Retinal pigment epithelial cell (primary cell): ENCODE results near the gene GUCY1A2.
A peak's percentile ranks its signal among the peaks of the same experiment; 100 is the strongest.

ENCODE experiments used
- DNase-seq: peaks from one replicate; pipeline ENCODE4 v3.0.0-alpha.2; 2010; ENCODE audit warnings: low read depth
- H3K4me3 ChIP-seq: 2 replicates; pipeline ENCODE4 v1.5.1; 2011; ENCODE audit warnings: mild to moderate bottlenecking, low read length, control low read depth, moderate library complexity
- TF ChIP-seq, protein P1 (sequence below): conservative IDR thresholded peaks from 2 replicates; pipeline ENCODE4 v1.5.1; 2011; ENCODE audit warnings: low read depth, low read length, control low read depth, inconsistent platforms

GUCY1A2 gene

DNA sequence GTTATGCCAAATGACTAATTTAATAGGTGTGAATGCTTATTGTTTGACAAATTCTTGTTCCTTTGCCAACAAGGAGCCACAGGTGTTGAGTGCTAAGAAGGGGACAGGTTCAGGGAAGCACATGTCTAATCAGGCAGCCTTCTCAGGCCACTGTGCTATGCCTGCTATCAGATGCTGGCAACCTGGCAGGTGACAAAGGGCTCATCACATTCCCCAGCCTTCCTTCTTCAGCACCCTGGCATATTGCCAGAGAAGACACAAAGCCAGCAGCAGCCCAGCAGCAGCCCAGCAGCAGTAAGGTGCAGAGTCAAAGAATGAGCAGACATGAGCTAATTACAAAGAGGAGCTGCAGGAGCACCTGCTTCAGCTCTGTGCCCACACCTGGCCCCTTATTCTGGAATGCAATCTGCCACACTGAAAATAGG, 68.2 kb downstream of the GUCY1A2 start:
- no peak for DNase-seq
- no peak overlapping the region for H3K4me3 ChIP-seq
- TF ChIP-seq, protein P1, sequence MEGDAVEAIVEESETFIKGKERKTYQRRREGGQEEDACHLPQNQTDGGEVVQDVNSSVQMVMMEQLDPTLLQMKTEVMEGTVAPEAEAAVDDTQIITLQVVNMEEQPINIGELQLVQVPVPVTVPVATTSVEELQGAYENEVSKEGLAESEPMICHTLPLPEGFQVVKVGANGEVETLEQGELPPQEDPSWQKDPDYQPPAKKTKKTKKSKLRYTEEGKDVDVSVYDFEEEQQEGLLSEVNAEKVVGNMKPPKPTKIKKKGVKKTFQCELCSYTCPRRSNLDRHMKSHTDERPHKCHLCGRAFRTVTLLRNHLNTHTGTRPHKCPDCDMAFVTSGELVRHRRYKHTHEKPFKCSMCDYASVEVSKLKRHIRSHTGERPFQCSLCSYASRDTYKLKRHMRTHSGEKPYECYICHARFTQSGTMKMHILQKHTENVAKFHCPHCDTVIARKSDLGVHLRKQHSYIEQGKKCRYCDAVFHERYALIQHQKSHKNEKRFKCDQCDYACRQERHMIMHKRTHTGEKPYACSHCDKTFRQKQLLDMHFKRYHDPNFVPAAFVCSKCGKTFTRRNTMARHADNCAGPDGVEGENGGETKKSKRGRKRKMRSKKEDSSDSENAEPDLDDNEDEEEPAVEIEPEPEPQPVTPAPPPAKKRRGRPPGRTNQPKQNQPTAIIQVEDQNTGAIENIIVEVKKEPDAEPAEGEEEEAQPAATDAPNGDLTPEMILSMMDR = no peak

DNA sequence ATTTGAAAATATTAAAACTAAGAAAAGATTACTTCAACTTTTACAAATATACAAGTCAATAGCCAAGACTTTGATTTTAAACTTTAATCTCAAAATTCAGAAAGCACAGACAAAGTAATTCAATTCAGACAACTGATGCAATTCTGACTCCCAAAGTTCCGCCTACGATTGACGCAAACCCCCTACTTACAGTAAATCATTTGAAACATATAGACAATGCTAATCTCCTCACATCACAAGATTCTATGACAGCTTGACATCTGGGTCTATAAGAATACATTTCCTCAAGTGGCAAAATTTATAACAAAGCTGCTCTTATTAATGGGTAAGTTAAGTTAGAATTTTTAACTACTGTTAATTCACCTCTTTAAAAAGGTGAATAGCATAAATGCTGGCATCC, 75.2 kb downstream of the GUCY1A2 start:
- TF ChIP-seq, protein P1 = no peak
- no peak for DNase-seq
- H3K4me3 ChIP-seq = no peak overlapping the region

DNA sequence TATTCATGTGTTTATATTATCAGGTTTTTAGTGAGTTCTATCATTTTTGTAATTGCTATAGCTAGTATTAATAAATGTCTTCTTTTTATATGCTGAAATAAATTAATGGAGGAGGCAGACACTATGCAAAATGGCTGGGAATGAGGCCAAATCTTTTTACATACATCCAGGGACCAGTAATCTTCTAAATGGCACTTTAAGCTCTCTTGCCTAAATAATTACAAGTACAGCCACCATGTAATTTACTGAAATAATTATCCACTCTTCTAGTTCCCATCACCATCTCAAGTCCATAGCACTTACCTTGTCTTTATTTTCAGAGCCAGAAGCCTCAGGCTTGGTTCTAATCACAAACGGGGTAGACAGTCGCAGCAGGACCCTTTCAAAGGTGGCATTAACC, 79.1 kb downstream of the GUCY1A2 start:
- TF ChIP-seq, protein P1 = no peak
- DNase-seq = no peak
- no peak overlapping the region for H3K4me3 ChIP-seq

DNA sequence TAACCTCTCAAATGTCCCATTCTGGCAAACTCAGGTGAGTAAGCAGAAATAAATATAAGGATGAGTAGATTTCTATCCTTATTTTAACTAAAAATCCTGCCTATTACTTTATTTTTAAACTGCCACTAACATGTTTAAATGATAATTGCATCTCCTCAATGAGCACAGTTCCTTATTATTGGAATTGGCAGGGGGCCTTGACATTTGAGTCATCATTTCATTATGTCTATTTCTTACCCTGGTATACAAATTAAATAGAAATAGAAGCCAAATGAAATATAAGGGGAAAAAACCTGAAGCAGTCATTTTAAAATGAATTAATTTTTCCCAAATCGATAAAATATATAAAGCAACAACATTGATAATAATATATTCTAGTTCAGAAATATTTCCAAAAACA, 81.2 kb downstream of the GUCY1A2 start:
- no peak for DNase-seq
- H3K4me3 ChIP-seq = no peak overlapping the region
- TF ChIP-seq, protein P1 = no peak

DNA sequence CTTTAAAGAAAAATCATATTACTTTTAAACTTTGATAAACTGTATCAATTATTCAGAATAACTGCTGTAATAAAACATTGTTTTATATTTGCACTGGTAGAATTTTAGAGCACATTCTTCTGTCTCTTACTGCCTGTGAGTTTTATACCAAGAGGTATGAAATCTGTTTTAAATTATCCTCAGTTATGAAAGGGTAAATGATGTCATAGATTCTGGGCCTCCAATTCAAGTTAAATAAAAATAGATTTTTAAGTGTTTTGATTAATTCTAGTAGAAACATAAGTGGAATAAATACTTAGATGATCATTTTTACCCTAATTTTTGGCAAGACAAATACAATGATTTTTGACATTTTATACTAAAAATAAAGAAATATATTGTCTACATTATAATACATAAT, 93.0 kb downstream of the GUCY1A2 start:
- no peak for DNase-seq
- TF ChIP-seq, protein P1 = no peak
- no peak overlapping the region for H3K4me3 ChIP-seq

DNA sequence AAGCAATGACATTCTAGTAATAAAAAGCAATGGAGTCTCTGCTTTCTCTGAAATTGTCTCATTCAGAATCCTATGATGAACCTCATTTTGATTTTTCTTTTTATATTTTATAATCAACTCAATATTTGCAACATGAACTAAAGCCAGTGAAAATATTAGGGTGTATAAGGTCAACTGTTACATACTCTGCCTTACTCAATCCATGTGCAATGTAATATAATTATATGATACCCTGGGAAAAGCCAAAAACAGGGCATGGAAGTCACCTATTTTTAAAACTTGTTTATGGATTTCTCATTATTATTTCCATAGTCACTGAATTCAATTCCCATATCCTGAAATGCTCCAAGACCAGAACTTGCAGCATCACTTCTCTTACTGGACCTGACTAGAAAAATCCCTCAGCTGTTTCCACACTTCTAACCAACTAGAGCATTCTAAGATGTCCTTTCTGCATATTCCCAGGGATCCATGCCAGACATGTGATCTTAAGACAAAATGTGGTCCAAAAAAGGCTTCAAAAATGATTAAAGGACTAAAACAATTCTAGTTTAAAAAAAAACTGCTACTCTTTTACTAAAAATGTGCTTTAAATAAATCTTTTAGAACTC, 97.3 kb downstream of the GUCY1A2 start:
- DNase-seq = no peak
- TF ChIP-seq, protein P1 = no peak
- H3K4me3 ChIP-seq = no peak overlapping the region

DNA sequence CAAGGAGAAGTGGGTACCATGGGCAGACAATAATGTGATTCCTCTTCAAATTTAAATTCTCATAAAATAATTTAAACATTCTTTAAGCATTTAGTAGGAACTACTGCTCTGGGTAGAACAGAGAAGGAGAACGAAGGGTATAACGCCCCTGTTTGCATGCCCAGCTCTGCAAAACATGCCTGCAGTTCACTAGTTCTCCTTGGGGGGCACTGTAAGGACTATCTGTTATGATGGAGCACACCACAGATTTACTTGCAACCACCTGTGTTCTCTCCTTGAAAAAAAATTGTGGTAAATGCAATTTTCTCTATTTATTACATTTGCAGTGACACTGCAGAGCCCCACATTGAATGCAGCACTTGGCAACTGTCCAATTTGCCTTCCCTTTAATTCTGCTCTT, 100.3 kb downstream of the GUCY1A2 start:
- TF ChIP-seq, protein P1 = peak; percentile 59
- no peak overlapping the region for H3K4me3 ChIP-seq
- no peak for DNase-seq
